CD4-positive, alpha-beta T cell (primary cell): ENCODE measurements around the gene GDI1. TPM values are rescaled to one million over a fixed set of nuclear protein-coding genes. Genes with fewer than 3 reads are reported as not detected.

Experiments
- ATAC-seq: fragments of 200-7000 bp; cut with Tn5 transposase; one replicate; pipeline ENCODE4 v1.10.0; 2022; ENCODE audit warnings: mild to moderate bottlenecking; ENCODE audit not compliant: poor library complexity
- CTCF ChIA-PET: fragments of 350-600 bp; sonication (Branson Sonifier 250); formaldehyde crosslinking; loops from one replicate; lab custom pipeline; 2021; ENCODE audit warnings: antibody characterized with exemption, inconsistent platforms; lab: Charles Lee
- POLR2A ChIA-PET: fragments of 350-600 bp; sonication (Branson Sonifier 250); formaldehyde crosslinking; loops from one replicate; lab custom pipeline; 2021; ENCODE audit warnings: antibody characterized with exemption, inconsistent platforms; lab: Charles Lee
- DNase-seq, 14 experiments: peaks; one replicate each; pipeline ENCODE4 v3.0.0-alpha.2; 2013 to 2020; ENCODE audit warnings: mixed read lengths in 2 of 14
- H3K27ac ChIP-seq, 2 donors: one replicate each; pipeline versions ENCODE4 v1.5.1 to v1.7.0; 2013; ENCODE audit warnings: low read length in 2 of 2, low read depth in 1 of 2, mild to moderate bottlenecking in 1 of 2
- H3K27me3 ChIP-seq, 2 experiments: 1 replicate in 1 of 2; 2 replicates in 1 of 2; pipeline versions ENCODE4 v1.6.1 to v1.7.0; 2013; ENCODE audit warnings: low read length in 2 of 2, control low read depth in 1 of 2, mild to moderate bottlenecking in 1 of 2, moderate library complexity in 1 of 2; ENCODE audit not compliant: insufficient read depth in 2 of 2, control insufficient read depth in 1 of 2
- H3K36me3 ChIP-seq: one replicate; pipeline ENCODE4 v1.6.1; 2013; ENCODE audit warnings: low read length, control low read depth; ENCODE audit not compliant: insufficient read depth
- H3K4me1 ChIP-seq: one replicate; pipeline ENCODE4 v1.6.1; 2013; ENCODE audit warnings: low read length, control low read depth; ENCODE audit not compliant: insufficient read depth
- H3K4me3 ChIP-seq: one replicate; pipeline ENCODE4 v1.5.1; 2013; ENCODE audit warnings: mild to moderate bottlenecking, low read length, moderate library complexity
- H3K9me3 ChIP-seq, 2 experiments: 1 replicate in 1 of 2; 2 replicates in 1 of 2; pipeline versions ENCODE4 v1.6.1 to v1.7.0; 2013; ENCODE audit warnings: low read length in 2 of 2, mild to moderate bottlenecking in 2 of 2, control low read depth in 1 of 2, moderate library complexity in 1 of 2; ENCODE audit not compliant: control insufficient read depth in 1 of 2, insufficient read depth in 1 of 2
- H3K27ac Mint-ChIP-seq: one replicate; pipeline ENCODE4 v1.8.0; 2020; ENCODE audit warnings: mixed read lengths
- H3K27me3 Mint-ChIP-seq: one replicate; pipeline ENCODE4 v1.8.0; 2021; ENCODE audit warnings: mixed read lengths
- H3K36me3 Mint-ChIP-seq: one replicate; pipeline ENCODE4 v1.8.0; 2021; ENCODE audit warnings: low read depth, mixed read lengths
- H3K4me1 Mint-ChIP-seq: one replicate; pipeline ENCODE4 v1.8.0; 2021; ENCODE audit warnings: low read depth, mixed read lengths
- H3K4me3 Mint-ChIP-seq: one replicate; pipeline ENCODE4 v1.8.0; 2020; ENCODE audit warnings: mild to moderate bottlenecking, mixed read lengths
- H3K9me3 Mint-ChIP-seq: one replicate; pipeline ENCODE4 v1.8.0; 2020; ENCODE audit warnings: mixed read lengths
- CTCF ChIP-seq: fragments of 200-600 bp; IDR thresholded peaks from one replicate; pipeline ENCODE4 v1.8.0; 2022; ENCODE audit warnings: antibody characterized with exemption, mild to moderate bottlenecking
- intact Hi-C, 2 experiments: fragments of 100-400 bp; cut with DNase I in 1 of 2; cut with micrococcal nuclease in 1 of 2; formaldehyde crosslinking; loops; one replicate each; pipeline versions ENCODE4 v1.15.1 to v1.9.0; 2023 to 2025; cut with DNase I, micrococcal nuclease
- total RNA-seq, 174 experiments: library from RNA in 2 of 174; stranded (reverse) in 2 of 174; gene quantifications; one replicate each; pipeline ENCODE4 v1.2.3 and lab custom pipeline; 2021 to 2026

GDI1 gene
- total RNA-seq, 2 experiments from 2014 or later = 144 to 145 TPM

DNA sequence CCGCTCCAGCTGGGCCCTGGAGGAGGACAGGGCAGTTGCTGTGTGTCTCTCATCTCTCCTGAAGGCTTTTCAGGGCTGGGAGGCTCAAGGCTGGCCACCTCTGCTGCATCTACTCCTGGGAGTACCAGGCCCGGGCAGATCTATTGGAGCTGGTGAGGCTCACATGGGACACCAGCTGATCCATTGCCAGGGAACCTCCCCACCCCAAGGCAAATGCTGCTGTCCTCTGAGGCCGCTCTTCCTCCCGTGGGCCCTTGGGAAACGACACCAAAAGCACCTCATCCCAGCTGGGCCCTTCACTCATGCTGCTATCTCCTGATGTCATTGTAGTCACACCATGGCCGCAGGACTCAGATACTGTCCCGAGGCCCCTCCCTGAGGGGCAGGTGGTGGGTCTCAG, 45.8 kb downstream of the GDI1 start:
- POLR2A ChIA-PET = no interaction called here

GRCh38 chrX:154483325-154483724, 46.4 kb downstream of the GDI1 start:
- Mint-ChIP-seq H3K4me1 (peaks cover 12% of the 10 kb centered on the region), H3K9me3 (no peaks in the 10 kb centered on the region), H3K4me3 (no peak overlapping the region), H3K36me3 (no peaks in the 10 kb centered on the region), H3K27ac (no peak overlapping the region), H3K27me3 (no peaks in the 10 kb centered on the region)
- no peak overlapping the region for H3K27ac ChIP-seq
- ChIA-PET POLR2A (no interaction called here), CTCF (no interaction called here)
- H3K27me3 ChIP-seq = no peaks in the 10 kb centered on the region
- peaks cover 16% of the 10 kb centered on the region for H3K36me3 ChIP-seq
- no peak overlapping the region for H3K4me3 ChIP-seq
- no peak for ATAC-seq
- peaks cover 43% of the 10 kb centered on the region for H3K4me1 ChIP-seq
- no peak for TF ChIP-seq CTCF
- no peak for DNase-seq
- intact Hi-C loops = loop anchor here in 1 of 2 experiments (10.0 kb wide), 1 partner anchor 49 kb away; the partner anchor contains the start of gene GDI1
- H3K9me3 ChIP-seq = no peaks in the 10 kb centered on the region

More for the DNA sequence above, 45.8 kb downstream of the GDI1 start:
- no peaks in the 10 kb centered on the region for H3K27me3 ChIP-seq
- H3K4me1 Mint-ChIP-seq = peaks cover 13% of the 10 kb centered on the region
- no peak for TF ChIP-seq CTCF
- H3K36me3 ChIP-seq = peaks cover 16% of the 10 kb centered on the region
- no peaks in the 10 kb centered on the region for H3K36me3 Mint-ChIP-seq
- no peaks in the 10 kb centered on the region for H3K9me3 Mint-ChIP-seq
- peaks cover 48% of the 10 kb centered on the region for H3K4me1 ChIP-seq
- no peak overlapping the region for H3K4me3 Mint-ChIP-seq
- CTCF ChIA-PET = no interaction called here
- H3K27ac ChIP-seq = no peak overlapping the region
- no peak overlapping the region for H3K4me3 ChIP-seq
- intact Hi-C loops = loop anchor here in 1 of 2 experiments (10.0 kb wide), 1 partner anchor 48 kb away; the partner anchor contains the start of gene GDI1
- no peak overlapping the region for H3K27ac Mint-ChIP-seq
- no peak for ATAC-seq
- H3K27me3 Mint-ChIP-seq = no peaks in the 10 kb centered on the region
- DNase-seq = no peak
- H3K9me3 ChIP-seq = no peaks in the 10 kb centered on the region

DNA sequence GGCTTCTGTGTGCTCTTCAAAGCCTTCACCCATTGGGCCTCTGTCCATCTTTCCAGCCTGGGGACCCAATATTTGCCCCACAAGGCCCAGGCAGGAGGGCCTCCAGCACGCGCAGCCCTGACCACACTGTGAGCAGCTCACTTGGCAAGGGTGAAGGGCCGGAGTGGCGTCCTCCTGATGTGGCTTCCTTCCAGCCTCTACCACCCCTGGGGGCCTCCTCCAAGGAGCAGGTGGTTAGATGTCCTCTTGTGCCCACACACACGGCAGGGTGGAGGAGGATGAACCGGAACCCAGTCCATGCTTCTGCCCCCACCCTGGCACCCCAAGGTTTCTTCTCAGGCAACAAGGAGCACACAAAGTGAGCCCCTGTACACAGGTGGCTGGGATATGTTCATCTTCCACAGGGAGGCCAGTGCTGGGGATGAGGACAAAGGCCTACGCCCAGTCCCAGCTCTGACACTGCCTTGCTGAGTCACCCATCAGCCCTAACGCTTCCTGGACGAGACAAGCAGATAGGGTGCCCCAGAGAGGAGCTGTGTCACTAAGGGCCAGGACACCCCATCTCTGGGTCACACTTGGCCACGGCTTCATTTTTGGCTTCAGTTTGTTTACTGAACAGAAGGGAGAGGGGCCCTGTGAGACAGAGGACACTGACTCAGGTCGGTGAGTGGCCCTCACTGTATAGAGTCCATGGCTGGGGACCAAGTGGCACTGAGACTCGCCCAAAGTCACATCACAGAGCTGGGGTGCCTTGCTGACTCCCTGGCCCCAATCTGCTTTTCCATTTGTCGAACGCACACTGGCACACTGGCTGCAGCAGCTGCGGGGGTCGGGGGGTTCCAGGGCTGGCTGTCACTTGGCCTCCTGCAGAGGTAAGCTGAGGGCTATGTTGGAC, 47.5 kb downstream of the GDI1 start:
- Histone ChIP-seq H3K27me3 (no peaks in the 10 kb centered on the region), H3K9me3 (no peaks in the 10 kb centered on the region), H3K27ac (no peak overlapping the region), H3K4me1 (peaks cover 50% of the 10 kb centered on the region), H3K36me3 (peaks cover 16% of the 10 kb centered on the region), H3K4me3 (no peak overlapping the region)
- no peaks in the 10 kb centered on the region for H3K27me3 Mint-ChIP-seq
- POLR2A ChIA-PET = interaction anchor here (1.2 to 3.0 kb wide), 3 partner anchors 31 to 73 kb away, joined by 3 to 18 read pairs (median 4); partner anchors contain the start of genes FAM3A and TAFAZZIN
- no peak for TF ChIP-seq CTCF
- no peak overlapping the region for H3K27ac Mint-ChIP-seq
- CTCF ChIA-PET = no interaction called here
- H3K4me3 Mint-ChIP-seq = no peak overlapping the region
- ATAC-seq (no peak), DNase-seq (peak in 2 of 14 experiments; percentile 18 to 46)
- H3K4me1 Mint-ChIP-seq = peaks cover 8% of the 10 kb centered on the region
- H3K36me3 Mint-ChIP-seq = no peaks in the 10 kb centered on the region
- H3K9me3 Mint-ChIP-seq = no peaks in the 10 kb centered on the region
- intact Hi-C loops = loop anchor here (2.0 to 10.0 kb wide), 2 partner anchors 48 to 50 kb away; partner anchors contain the start of gene GDI1 (in 2 of the 2)
